LoVo (cell line): ENCODE data around the gene KRTAP10-10.
"Not testable (repeated sequence)": the region's sequence is repeated elsewhere in the genome, so short reads cannot be mapped to it uniquely, and the experiment has no call there.

Experiments used
- DNase-seq: peaks from one replicate; pipeline ENCODE4 v3.0.0-alpha.2; 2016; ENCODE audit warnings: low spot score

KRTAP10-10 gene, protein sequence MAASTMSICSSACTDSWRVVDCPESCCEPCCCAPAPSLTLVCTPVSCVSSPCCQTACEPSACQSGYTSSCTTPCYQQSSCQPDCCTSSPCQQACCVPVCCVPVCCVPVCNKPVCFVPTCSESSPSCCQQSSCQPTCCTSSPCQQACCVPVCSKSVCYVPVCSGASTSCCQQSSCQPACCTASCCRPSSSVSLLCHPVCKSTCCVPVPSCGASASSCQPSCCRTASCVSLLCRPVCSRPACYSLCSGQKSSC

DNA sequence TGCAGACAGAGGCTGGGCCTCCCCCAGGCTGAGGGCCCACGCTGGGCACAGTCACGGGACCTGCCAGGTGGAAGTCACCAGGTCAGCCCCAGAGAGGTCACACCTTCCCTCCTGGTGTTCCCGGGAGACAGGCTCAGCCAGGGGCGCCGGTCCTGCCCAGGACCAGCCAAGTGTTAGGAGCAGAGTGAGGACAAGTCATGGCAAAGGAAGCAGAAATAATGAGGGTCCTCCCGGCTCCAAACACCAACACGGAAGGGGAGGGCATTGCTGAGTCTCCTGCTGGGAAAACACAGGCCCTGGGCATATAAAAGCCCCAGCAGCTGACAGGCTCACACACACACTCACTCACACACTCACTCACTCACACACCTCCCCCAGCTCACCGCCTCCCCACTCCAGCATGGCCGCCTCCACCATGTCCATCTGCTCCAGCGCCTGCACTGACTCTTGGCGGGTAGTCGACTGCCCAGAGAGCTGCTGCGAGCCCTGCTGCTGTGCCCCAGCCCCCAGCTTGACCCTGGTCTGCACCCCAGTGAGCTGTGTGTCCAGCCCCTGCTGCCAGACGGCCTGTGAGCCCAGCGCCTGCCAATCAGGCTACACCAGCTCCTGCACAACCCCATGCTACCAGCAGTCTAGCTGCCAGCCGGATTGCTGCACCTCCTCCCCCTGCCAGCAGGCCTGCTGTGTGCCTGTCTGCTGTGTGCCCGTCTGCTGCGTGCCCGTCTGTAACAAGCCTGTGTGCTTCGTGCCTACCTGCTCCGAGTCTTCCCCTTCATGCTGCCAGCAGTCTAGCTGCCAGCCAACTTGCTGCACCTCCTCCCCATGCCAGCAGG, at the start of gene KRTAP10-10:
Gene KRTAP10-10, plus strand, starts transcription at position 339 of the 833 bp plus-strand sequence. Its CDS starts 62 bp downstream, at position 401.
- no peak for DNase-seq

DNA sequence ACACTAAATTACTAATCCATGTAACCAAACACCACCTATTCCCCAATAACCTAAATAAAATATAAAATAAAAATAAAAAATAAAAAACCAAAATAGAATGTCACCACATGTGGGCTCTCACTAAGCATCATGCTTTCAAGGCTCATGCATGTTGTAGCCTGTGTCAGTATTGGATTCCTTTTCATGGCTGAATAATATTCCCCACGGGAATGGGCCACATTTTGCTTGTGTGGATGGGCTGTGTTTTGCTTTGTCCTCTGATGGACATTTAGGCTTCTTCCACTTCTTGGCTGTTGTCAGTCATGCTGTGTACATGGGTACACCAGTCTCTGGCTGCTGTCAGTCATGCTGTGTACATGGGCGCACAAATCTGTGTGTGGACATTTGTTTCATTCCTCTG, 48.1 kb upstream of the KRTAP10-10 start:
- no peak for DNase-seq

DNA sequence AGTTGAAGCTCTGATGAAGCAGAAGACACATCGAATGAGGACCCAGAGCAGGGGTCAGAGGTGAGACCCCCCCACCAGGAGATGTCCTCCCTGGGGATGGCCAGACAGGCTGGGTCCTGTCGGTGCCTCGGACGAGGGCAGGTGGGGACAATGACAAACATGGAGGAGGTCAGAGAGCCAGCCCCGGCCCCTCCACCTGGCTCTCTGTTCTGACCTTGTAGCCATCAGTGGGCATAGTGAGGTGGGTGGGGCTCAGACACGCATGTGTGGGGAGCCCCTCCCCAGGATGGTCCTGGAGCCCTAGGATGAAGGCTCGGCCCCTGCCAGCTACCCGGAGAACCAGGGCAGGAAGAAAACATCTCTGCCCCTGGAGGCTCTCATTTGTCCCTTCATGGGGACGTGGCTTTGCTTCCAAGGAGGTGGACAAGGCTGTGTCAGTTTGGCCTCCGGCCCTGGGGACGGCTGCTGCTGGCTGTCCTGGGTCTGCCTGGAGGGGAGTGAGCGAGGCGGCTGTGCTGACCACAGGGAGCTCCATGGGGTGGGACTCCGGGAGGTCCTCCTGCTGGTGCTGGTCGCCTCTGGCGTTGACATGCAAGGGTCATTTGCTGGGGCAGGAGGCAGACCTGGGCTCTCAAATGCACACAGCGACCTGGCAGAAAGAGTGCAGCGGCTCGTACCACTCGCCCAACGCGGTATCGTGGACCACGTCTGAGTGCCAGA, 47.4 kb upstream of the KRTAP10-10 start:
- no peak for DNase-seq

DNA sequence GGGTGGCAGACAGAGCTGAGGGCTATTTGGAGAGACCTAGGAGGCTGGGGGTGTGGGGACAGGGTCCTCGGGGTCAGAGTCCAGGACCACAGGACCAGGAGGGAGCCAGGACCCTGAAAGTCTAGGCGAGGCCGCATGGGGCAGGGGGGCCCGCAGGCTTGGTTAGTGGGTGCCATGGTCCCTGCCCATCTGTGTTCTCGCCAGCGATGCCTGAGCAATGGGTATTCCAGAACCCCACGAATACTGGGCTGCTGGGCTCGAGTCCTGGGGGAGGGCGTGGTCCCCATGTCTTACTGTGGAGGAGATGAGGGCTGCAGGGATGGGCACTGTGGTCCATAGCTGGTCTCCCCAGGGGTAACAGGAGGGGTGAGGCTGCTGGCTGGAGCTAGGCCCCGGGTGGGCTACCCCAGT, 46.8 kb upstream of the KRTAP10-10 start:
- no peak for DNase-seq

GRCh38 chr21:44590897-44591800, 46.0 kb upstream of the KRTAP10-10 start:
- not testable (repeated sequence) for DNase-seq

- not testable (repeated sequence) for DNase-seq
Observed at GRCh38 chr21:44591801-44592130, 45.4 kb upstream of the KRTAP10-10 start.

DNA sequence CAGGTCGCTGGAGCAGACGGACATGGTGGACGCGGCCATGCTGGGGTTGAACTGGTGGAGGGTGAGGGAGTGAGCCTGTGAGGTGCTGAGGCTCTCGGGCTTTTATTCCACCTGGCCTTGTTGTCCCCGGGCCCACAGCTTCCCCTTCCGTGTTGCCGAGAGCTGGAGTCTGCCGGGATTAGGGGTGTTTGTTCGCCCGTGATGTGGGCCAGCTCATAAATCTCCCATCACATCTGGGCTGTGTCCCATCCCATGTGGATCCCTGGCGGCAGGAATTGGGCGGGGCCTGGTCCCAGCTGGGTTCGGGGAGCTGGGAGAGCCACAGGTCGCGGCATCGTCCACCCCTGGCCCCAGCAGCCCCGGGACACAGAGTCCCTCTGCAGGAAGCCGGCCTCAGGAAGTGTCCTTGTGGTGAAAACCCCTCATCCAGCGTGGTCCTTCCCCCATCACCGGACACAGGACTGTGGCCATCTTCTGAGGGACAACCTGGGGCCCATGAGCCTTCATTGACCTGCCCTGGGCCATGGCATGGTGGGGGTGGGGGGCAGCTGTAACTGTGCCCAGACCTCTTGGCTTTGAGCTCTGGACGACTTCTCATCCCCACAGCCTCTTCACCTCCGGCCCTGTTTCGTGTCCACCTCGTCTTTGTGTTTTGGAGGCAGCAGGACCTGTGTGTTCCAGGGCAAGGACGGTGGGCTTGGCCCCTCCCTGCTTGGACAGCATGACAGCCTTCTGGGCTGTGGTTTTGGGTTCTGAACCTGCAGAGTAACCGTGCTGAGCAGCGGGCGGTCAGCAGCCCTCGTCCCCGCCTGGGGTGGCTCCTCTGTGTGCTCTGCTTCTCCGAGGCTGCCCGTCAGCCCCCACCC, 44.5 kb upstream of the KRTAP10-10 start, which contains the start of gene KRTAP10-6:
Gene KRTAP10-6, minus strand, starts transcription at position 60 of the 866 bp plus-strand sequence. Its CDS starts 21 bp downstream, at position 39.
- DNase-seq: no peak

- DNase-seq: no peak
Observed at GRCh38 chr21:44593598-44594405, 43.4 kb upstream of the KRTAP10-10 start.

- no peak for DNase-seq
Observed at GRCh38 chr21:44594406-44594916, 42.7 kb upstream of the KRTAP10-10 start.

DNA sequence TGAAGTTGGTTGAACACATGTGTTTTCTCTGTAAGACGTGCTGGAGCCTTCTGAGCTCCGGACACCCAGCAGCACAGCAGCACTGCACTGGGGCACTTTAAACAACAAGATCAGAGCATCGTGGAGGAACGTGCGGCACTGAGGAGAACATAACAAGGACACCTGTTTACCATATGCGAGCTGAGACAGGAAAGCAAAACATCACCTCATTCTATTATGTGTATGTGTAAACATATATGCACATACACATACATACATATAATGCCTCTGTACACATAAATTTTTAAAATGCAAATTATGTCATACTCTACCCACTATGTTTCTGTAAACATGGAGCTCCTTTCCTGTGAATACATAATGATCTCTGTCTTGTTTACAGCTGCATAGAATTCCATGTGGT, 41.6 kb upstream of the KRTAP10-10 start:
- no peak for DNase-seq

DNA sequence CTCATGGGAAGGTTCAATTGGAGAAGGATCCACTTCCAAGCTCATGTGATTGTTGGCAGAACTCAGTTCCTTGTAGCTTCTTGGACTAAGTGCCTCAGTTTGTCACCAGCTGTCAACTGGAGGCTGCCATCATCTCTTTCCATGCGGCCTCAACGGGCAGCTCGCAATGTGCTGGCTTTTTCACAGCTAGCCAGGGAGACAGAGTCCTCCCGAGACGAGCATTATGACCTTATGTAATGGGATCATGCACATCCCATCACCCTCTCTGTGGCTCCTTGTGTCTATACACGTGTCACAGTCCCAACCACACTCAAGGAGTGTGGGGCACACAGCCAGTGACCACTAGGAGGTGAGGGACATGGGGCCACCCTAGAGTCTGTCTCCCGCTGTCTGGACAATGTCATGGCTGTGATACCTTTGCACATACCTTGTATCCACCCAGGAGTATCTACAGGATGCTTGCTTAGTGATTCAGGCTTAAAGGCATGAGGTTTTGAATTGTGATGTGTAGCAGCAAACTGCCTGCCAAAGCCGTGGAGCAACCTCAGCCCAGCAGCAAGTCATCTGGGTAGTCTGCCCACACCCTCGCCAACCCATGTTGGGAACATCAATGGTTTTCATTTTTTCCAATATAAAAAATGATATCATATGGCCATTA, 41.0 kb upstream of the KRTAP10-10 start:
- DNase-seq: no peak

GRCh38 chr21:44598061-44598460, 39.1 kb upstream of the KRTAP10-10 start:
- no peak for DNase-seq

DNA sequence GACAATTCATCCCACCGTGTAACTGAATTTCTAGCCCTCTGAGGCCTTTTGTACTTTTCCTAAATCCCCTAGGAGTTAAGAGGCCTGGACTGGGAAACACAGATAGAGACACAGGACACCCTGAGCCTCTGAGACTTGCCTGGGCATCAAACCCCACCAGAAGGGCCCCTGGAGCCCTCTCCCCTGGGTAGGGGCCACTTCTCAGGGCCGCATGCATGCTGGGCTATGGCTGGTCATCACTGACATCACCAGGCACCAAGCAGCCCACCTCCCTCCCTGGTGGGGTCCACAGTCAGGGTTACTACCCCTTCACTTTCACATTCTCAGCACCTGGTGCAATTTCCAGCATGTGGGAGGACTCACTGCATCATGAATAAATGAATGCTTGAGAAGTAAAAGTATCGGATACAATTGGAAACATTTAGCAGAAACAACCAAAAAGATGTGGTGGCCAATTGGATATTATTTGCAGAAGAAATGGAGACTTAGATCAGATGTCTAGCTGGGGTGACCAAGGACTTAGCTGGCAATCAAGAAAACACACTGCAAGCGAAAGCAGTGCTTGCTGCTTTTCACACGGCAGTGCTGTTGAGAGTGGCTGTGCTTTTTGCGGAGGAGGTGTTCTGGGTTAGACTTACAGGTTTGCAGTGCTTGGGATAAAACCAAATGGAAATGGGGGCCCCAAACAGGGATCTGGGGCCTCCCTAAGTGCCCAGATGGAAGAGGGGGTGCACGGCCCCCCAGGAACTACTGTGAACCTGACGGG, 37.7 kb upstream of the KRTAP10-10 start:
- no peak for DNase-seq

- not testable (repeated sequence) for DNase-seq
Observed at GRCh38 chr21:44600118-44600978, 36.8 kb upstream of the KRTAP10-10 start, which contains the start of gene KRTAP10-7. TSS of gene KRTAP10-7 (plus strand) at chr21:44600597. CDS start at chr21:44600622, 25 bp downstream.

DNA sequence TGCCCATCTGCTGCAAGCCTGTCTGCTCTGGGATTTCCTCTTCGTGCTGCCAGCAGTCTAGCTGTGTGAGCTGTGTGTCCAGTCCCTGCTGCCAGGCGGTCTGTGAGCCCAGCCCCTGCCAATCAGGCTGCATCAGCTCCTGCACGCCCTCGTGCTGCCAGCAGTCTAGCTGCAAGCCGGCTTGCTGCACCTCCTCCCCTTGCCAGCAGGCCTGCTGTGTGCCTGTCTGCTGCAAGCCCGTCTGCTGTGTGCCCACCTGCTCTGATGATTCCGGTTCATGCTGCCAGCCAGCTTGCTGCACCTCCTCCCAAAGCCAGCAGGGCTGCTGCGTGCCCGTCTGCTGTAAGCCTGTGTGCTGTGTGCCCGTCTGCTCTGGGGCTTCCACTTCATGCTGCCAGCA, 36.1 kb upstream of the KRTAP10-10 start:
- DNase-seq: not testable (repeated sequence)

- no peak for DNase-seq
Observed at GRCh38 chr21:44601596-44602462, 35.3 kb upstream of the KRTAP10-10 start.
